Spleen (tissue), 11 donors: Measurements from ENCODE around the gene SLC39A3. TPM values are rescaled to one million over a fixed set of nuclear protein-coding genes. Genes with fewer than 3 reads are reported as not detected.

Experiments used
- DNase-seq: peaks from one replicate; pipeline ENCODE4 v3.0.0-alpha.2; 2020
- H3K27ac ChIP-seq, 8 donors: fragments of 200-600 bp; sonication (generic) in 7 of 8; 1 replicate in 4 of 8; 2 replicates in 4 of 8; pipeline versions ENCODE4 v1.5.0 to v1.8.0; 2016 to 2021; ENCODE audit warnings: inconsistent platforms in 4 of 8, mild to moderate bottlenecking in 4 of 8, moderate library complexity in 1 of 8
- H3K27me3 ChIP-seq, 7 donors: fragments of 200-600 bp; sonication (generic) in 6 of 7; replicated peaks in 1 of 7; 1 replicate in 4 of 7; 2 replicates in 3 of 7; pipeline versions ENCODE4 v1.5.0 to v1.8.0; 2016 to 2021; ENCODE audit warnings: inconsistent platforms in 3 of 7, mild to moderate bottlenecking in 1 of 7
- H3K36me3 ChIP-seq, 6 donors: fragments of 200-600 bp; sonication (generic) in 5 of 6; 1 replicate in 4 of 6; 2 replicates in 2 of 6; pipeline versions ENCODE4 v1.5.0 to v1.8.0; 2016 to 2021; ENCODE audit warnings: inconsistent platforms in 2 of 6
- H3K4me1 ChIP-seq, 6 donors: fragments of 200-600 bp; sonication (generic) in 5 of 6; 1 replicate in 3 of 6; 2 replicates in 3 of 6; pipeline versions ENCODE4 v1.5.0 to v1.8.0; 2016 to 2021; ENCODE audit warnings: inconsistent platforms in 3 of 6
- H3K4me3 ChIP-seq, 8 donors: fragments of 200-600 bp; sonication (generic) in 7 of 8; 1 replicate in 4 of 8; 2 replicates in 4 of 8; pipeline versions ENCODE4 v1.5.0 to v1.8.0; 2016 to 2021; ENCODE audit warnings: inconsistent platforms in 4 of 8, mild to moderate bottlenecking in 4 of 8, moderate library complexity in 2 of 8
- H3K9me3 ChIP-seq, 8 donors: fragments of 200-600 bp; sonication (generic) in 7 of 8; 1 replicate in 4 of 8; 2 replicates in 4 of 8; pipeline versions ENCODE4 v1.5.0 to v1.8.0; 2016 to 2021; ENCODE audit warnings: inconsistent platforms in 4 of 8
- CTCF ChIP-seq, 11 experiments: fragments of 200-600 bp in 7 of 11; fragments of 450-650 bp in 4 of 11; sonication (generic) in 4 of 11; IDR thresholded peaks in 8 of 11; conservative IDR thresholded peaks in 3 of 11; 1 replicate in 7 of 11; 2 replicates in 4 of 11; pipeline versions ENCODE4 v1.4.0 to v1.8.0; 2016 to 2021; ENCODE audit warnings: antibody characterized with exemption in 11 of 11, inconsistent platforms in 4 of 11, mild to moderate bottlenecking in 1 of 11
- POLR2A ChIP-seq, 3 donors: fragments of 450-650 bp; IDR thresholded peaks; one replicate each; pipeline ENCODE4 v1.5.1; 2017; ENCODE audit warnings: antibody characterized with exemption in 3 of 3, mild to moderate bottlenecking in 1 of 3
- POLR2AphosphoS5 ChIP-seq, 3 donors: sonication (generic); formaldehyde crosslinking; IDR thresholded peaks; one replicate each; pipeline ENCODE4 v1.5.1; 2017; ENCODE audit warnings: antibody characterized with exemption in 3 of 3
- WGBS, 5 donors: extraction: QIAGEN DNeasy Blood & Tissue Kit in 3 of 5; methylation state at CpG; one replicate each; pipeline versions ENCODE4 v1.1.5 to v1.1.7; 2013 to 2018; 5-methylcytosine and 5-hydroxymethylcytosine counted together
- intact Hi-C: fragments of 100-400 bp; cut with DNase I; formaldehyde crosslinking; loops from one replicate; pipeline ENCODE4 v1.15.0; 2023; ENCODE audit warnings: low total_unique reads
- polyA plus RNA-seq, 3 donors: library from polyadenylated mRNA; stranded (reverse); fragments of 200-250 nt; gene quantifications; one replicate each; pipeline ENCODE4 v1.2.1, GENCODE V29; 2013
- total RNA-seq, 7 donors: library from RNA; depleted of rRNA in 3 of 7; stranded (reverse); fragments of >200 nt in 3 of 7; fragmentation: NEBNext Ultra II Directional in 4 of 7; extraction: Animal tissue kit (Norgen Biotek cat#: 25700) in 4 of 7; gene quantifications; one replicate each; pipeline versions ENCODE4 v1.1.0 to v1.2.1, GENCODE V29; 2016 to 2021
- donor health status: healthy with polysubstance abuse.
- donor health status: DM: no; HTN: no; CAD: no; lungs with moderate emphysema.
- donor health status: DM: no; HTN: no; CAD: no.
- donor health status: Bipolar disorder and iron deficiency.
- donor health status: healthy.
- donor health status: DM: no; HTN: no; CAD: no.
- donor health status: DM: yes; HTN: yes; CAD: no.

SLC39A3 gene
- total and polyA plus RNA-seq, 10 donors: 19.1 to 42.6 (median 27.4) TPM

- H3K36me3 ChIP-seq: peaks cover 0 to 92% (median 66%) of the 10 kb centered on the region in 6 donors
- peak; percentile 64 for DNase-seq
- TF ChIP-seq POLR2AphosphoS5 (IDR thresholded peaks at IDR 0.05) (no peak), CTCF (IDR thresholded peaks at IDR 0.05 in 8 of 11, conservative IDR thresholded peaks at IDR 0.05 in 3 of 11) (no peak), POLR2A (IDR thresholded peaks at IDR 0.05) (no peak)
These were observed 27.0 kb upstream of the SLC39A3 start for GRCh38 chr19:2766594-2767372.

GRCh38 chr19:2765376-2765775, 25.6 kb upstream of the SLC39A3 start:
- Histone ChIP-seq H3K4me3 (no peak overlapping the region), H3K27ac (no peak overlapping the region), H3K36me3 (peaks cover 0 to 92% (median 80%) of the 10 kb centered on the region in 6 donors), H3K9me3 (no peaks in the 10 kb centered on the region), H3K27me3 (no peaks in the 10 kb centered on the region), H3K4me1 (peaks cover 3 to 36% (median 11%) of the 10 kb centered on the region in 6 donors)
- intact Hi-C loops: no loop called here
- WGBS, 5 donors: 92 to 97% (median 94%) methylated on average over 7 to 15 of the region's 15 CpGs
- no peak for DNase-seq
- TF ChIP-seq POLR2AphosphoS5 (IDR thresholded peaks at IDR 0.05) (no peak), POLR2A (IDR thresholded peaks at IDR 0.05) (no peak), CTCF (IDR thresholded peaks at IDR 0.05 in 8 of 11, conservative IDR thresholded peaks at IDR 0.05 in 3 of 11) (no peak)

More at GRCh38 chr19:2766594-2767372, 27.0 kb upstream of the SLC39A3 start:
- no peak overlapping the region for H3K27ac ChIP-seq
- H3K4me1 ChIP-seq: peaks cover 4 to 50% (median 25%) of the 10 kb centered on the region in 6 donors
- H3K9me3 ChIP-seq: no peaks in the 10 kb centered on the region
- intact Hi-C loops: no loop called here
- WGBS, 5 donors: 95 to 97% (median 96%) methylated on average over 30 to 35 of the region's 35 CpGs
- no peaks in the 10 kb centered on the region for H3K27me3 ChIP-seq
- no peak overlapping the region for H3K4me3 ChIP-seq

DNA sequence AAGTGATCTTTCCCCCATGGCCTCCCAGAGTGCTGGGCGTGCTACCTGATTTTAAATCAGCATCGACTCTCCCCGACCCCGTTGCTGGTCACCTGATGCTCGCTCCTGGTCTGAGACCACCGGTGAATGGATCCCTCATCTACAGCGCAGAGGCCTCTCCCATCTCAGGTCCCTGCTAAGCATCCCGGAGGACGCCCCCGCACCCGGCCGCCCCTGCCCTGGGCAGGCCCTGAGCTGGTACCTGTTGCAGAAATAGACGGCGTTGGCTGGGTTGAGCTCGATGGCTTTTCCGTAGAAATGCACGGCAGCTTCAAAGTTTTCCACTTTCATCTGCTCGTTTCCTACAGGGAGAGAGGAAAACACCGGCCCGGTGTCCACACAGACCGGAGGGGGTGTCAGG, 25.1 kb upstream of the SLC39A3 start:
- no peak overlapping the region for H3K4me3 ChIP-seq
- DNase-seq: no peak
- TF ChIP-seq POLR2A (IDR thresholded peaks at IDR 0.05) (no peak), CTCF (IDR thresholded peaks at IDR 0.05 in 8 of 11, conservative IDR thresholded peaks at IDR 0.05 in 3 of 11) (no peak), POLR2AphosphoS5 (IDR thresholded peaks at IDR 0.05) (no peak)
- intact Hi-C loops: no loop called here
- H3K36me3 ChIP-seq: peaks cover 0 to 94% (median 84%) of the 10 kb centered on the region in 6 donors
- H3K27ac ChIP-seq: no peak overlapping the region
- H3K27me3 ChIP-seq: no peaks in the 10 kb centered on the region
- 93 to 98% (median 97%) methylated on average over 21 of the region's 21 CpGs for WGBS, 5 donors
- peaks cover 0 to 32% (median 7%) of the 10 kb centered on the region in 6 donors for H3K4me1 ChIP-seq
- H3K9me3 ChIP-seq: no peaks in the 10 kb centered on the region

- H3K4me1 ChIP-seq: peaks cover 0 to 22% (median 2%) of the 10 kb centered on the region in 6 donors
- intact Hi-C loops: no loop called here
- TF ChIP-seq POLR2A (IDR thresholded peaks at IDR 0.05) (no peak), POLR2AphosphoS5 (IDR thresholded peaks at IDR 0.05) (no peak), CTCF (IDR thresholded peaks at IDR 0.05 in 8 of 11, conservative IDR thresholded peaks at IDR 0.05 in 3 of 11) (no peak)
- peaks cover 0 to 100% (median 93%) of the 10 kb centered on the region in 6 donors for H3K36me3 ChIP-seq
- DNase-seq: no peak
- H3K27ac ChIP-seq: peak overlapping the region in 4 of 8 donors; percentile 56 to 72 (median 67)
- WGBS, 5 donors: 93 to 96% (median 94%) methylated on average over 10 to 12 of the region's 12 CpGs
- H3K27me3 ChIP-seq: no peaks in the 10 kb centered on the region
- no peaks in the 10 kb centered on the region for H3K9me3 ChIP-seq
- no peak overlapping the region for H3K4me3 ChIP-seq
These were observed 23.9 kb upstream of the SLC39A3 start for GRCh38 chr19:2763687-2764086.
